Urothelium cell line (cell line): Measurements from ENCODE around the gene MLX.

Experiments used
- DNase-seq: peaks from one replicate; pipeline ENCODE4 v3.0.0; 2011; ENCODE audit warnings: low spot score, mixed read lengths
- FAIRE-seq: peaks from 2 replicates; lab custom pipeline; 2011; peaks lifted over from hg19 to GRCh38; lab: Jason Lieb, UNC

The MLX gene

GRCh38 chr17:42566883-42567573 is at the start of gene MLX:
Gene MLX (plus strand): TSS chr17:42567100. CDS start chr17:42567125, 25 bp downstream.
- peak; percentile 98 for FAIRE-seq
- peak; percentile 100 for DNase-seq

GRCh38 chr17:42517516-42517915 is 49.4 kb upstream of the MLX start:
- FAIRE-seq (peak; percentile 44), DNase-seq (peak; percentile 95)

- no peak for FAIRE-seq
Observed at GRCh38 chr17:42518046-42518754, 48.7 kb upstream of the MLX start.

GRCh38 chr17:42518755-42519545 is 48.0 kb upstream of the MLX start:
- no peak for DNase-seq

More at GRCh38 chr17:42518046-42518754, 48.7 kb upstream of the MLX start:
- peak; percentile 81 for DNase-seq

GRCh38 chr17:42519546-42520491 is 47.1 kb upstream of the MLX start:
- FAIRE-seq (peak; percentile 44), DNase-seq (peak; percentile 90)

More at GRCh38 chr17:42518755-42519545, 48.0 kb upstream of the MLX start:
- peak; percentile 65 for FAIRE-seq

GRCh38 chr17:42520540-42520951 is 46.4 kb upstream of the MLX start:
- DNase-seq = no peak
- no peak for FAIRE-seq

- FAIRE-seq (peak; percentile 9), DNase-seq (no peak)
Observed at GRCh38 chr17:42521036-42521435, 45.9 kb upstream of the MLX start.

- no peak for DNase-seq
- no peak for FAIRE-seq
Observed at GRCh38 chr17:42521666-42522262, 45.1 kb upstream of the MLX start.

- DNase-seq = no peak
Observed at GRCh38 chr17:42522263-42522790, 44.6 kb upstream of the MLX start.

GRCh38 chr17:42522798-42523278 is 44.1 kb upstream of the MLX start:
- DNase-seq (no peak), FAIRE-seq (no peak)

More at GRCh38 chr17:42522263-42522790, 44.6 kb upstream of the MLX start:
- no peak for FAIRE-seq

- FAIRE-seq (no peak), DNase-seq (no peak)
Observed at GRCh38 chr17:42525221-42525620, 41.7 kb upstream of the MLX start.

GRCh38 chr17:42526031-42526444 is 40.9 kb upstream of the MLX start:
- FAIRE-seq = no peak
- no peak for DNase-seq

- FAIRE-seq (no peak), DNase-seq (no peak)
Observed at GRCh38 chr17:42527932-42528331, 39.0 kb upstream of the MLX start.

GRCh38 chr17:42529061-42529460 is 37.8 kb upstream of the MLX start:
- FAIRE-seq (no peak), DNase-seq (no peak)

- FAIRE-seq (no peak), DNase-seq (no peak)
Observed at GRCh38 chr17:42530952-42531454, 35.9 kb upstream of the MLX start.

GRCh38 chr17:42531455-42532354 is 35.2 kb upstream of the MLX start:
- DNase-seq = peak; percentile 66
- FAIRE-seq = no peak

GRCh38 chr17:42535155-42536047 is 31.5 kb upstream of the MLX start:
- FAIRE-seq (no peak), DNase-seq (no peak)
